ENCODE results near the gene CECR2.

CECR2 gene

GRCh38 chr22:17369439-17370025, at the start of gene CECR2:
TSS of gene CECR2 (plus strand) at chr22:17369460. CDS start at chr22:17369784, 324 bp downstream.
- DNase-seq (ENCODE audit: extremely low read depth, insufficient read length): peak; percentile 37
- TF ChIP-seq CTCF (IDR thresholded peaks at IDR 0.05; ENCODE audit: insufficient read depth, low read length, poor library complexity, severe bottlenecking): no peak
- H3K4me3 ChIP-seq (replicated peaks; ENCODE audit: low read depth, low read length): peak within 1 kb of the TSS; percentile 41
- H3K27me3 ChIP-seq (replicated peaks; ENCODE audit: control insufficient read depth, insufficient read depth, low read length): peaks cover 3% of the 10 kb centered on the region; the same call in 1 of the 2 replicates
- H3K36me3 ChIP-seq (ENCODE audit: control insufficient read depth, insufficient read depth, low read length): no peaks in the 10 kb centered on the region

- TF ChIP-seq CTCF (IDR thresholded peaks at IDR 0.05; ENCODE audit: insufficient read depth, low read length, poor library complexity, severe bottlenecking): no peak
- H3K27me3 ChIP-seq (replicated peaks; ENCODE audit: control insufficient read depth, insufficient read depth, low read length): no peaks in the 10 kb centered on the region
- H3K36me3 ChIP-seq (ENCODE audit: control insufficient read depth, insufficient read depth, low read length): no peaks in the 10 kb centered on the region
- no peak for DNase-seq (ENCODE audit: extremely low read depth, insufficient read length)
- H3K4me3 ChIP-seq (replicated peaks; ENCODE audit: low read depth, low read length): no peak overlapping the region
These were observed 49.7 kb upstream of the CECR2 start for GRCh38 chr22:17319546-17319945.

- no peak for DNase-seq (ENCODE audit: extremely low read depth, insufficient read length)
- Histone ChIP-seq H3K36me3 (ENCODE audit: control insufficient read depth, insufficient read depth, low read length) (no peaks in the 10 kb centered on the region), H3K4me3 (replicated peaks; ENCODE audit: low read depth, low read length) (no peak overlapping the region), H3K27me3 (replicated peaks; ENCODE audit: control insufficient read depth, insufficient read depth, low read length) (no peaks in the 10 kb centered on the region)
- TF ChIP-seq CTCF (IDR thresholded peaks at IDR 0.05; ENCODE audit: insufficient read depth, low read length, poor library complexity, severe bottlenecking): no peak
These were observed 46.7 kb upstream of the CECR2 start for GRCh38 chr22:17322511-17322910.

- TF ChIP-seq CTCF (IDR thresholded peaks at IDR 0.05; ENCODE audit: insufficient read depth, low read length, poor library complexity, severe bottlenecking): no peak
- no peaks in the 10 kb centered on the region for H3K27me3 ChIP-seq (replicated peaks; ENCODE audit: control insufficient read depth, insufficient read depth, low read length)
- no peaks in the 10 kb centered on the region for H3K36me3 ChIP-seq (ENCODE audit: control insufficient read depth, insufficient read depth, low read length)
- no peak overlapping the region for H3K4me3 ChIP-seq (replicated peaks; ENCODE audit: low read depth, low read length)
- no peak for DNase-seq (ENCODE audit: extremely low read depth, insufficient read length)
These were observed 37.6 kb upstream of the CECR2 start for GRCh38 chr22:17331690-17332089.

- no peak for DNase-seq (ENCODE audit: extremely low read depth, insufficient read length)
- TF ChIP-seq CTCF (IDR thresholded peaks at IDR 0.05; ENCODE audit: insufficient read depth, low read length, poor library complexity, severe bottlenecking): no peak
- H3K27me3 ChIP-seq (replicated peaks; ENCODE audit: control insufficient read depth, insufficient read depth, low read length): no peaks in the 10 kb centered on the region; the same call in 1 of the 2 replicates
These were observed 37.0 kb upstream of the CECR2 start for GRCh38 chr22:17332109-17332800.

More at GRCh38 chr22:17332109-17332800, 37.0 kb upstream of the CECR2 start:
- Histone ChIP-seq H3K36me3 (ENCODE audit: control insufficient read depth, insufficient read depth, low read length) (no peaks in the 10 kb centered on the region), H3K4me3 (replicated peaks; ENCODE audit: low read depth, low read length) (no peak overlapping the region)

Measured in GM06990 (cell line).